D721Med (cell line): ENCODE measurements around the gene DEPDC1B.

Experiments used
- DNase-seq: peaks from one replicate; pipeline ENCODE4 v3.0.0; 2011; ENCODE audit warnings: low spot score; ENCODE audit not compliant: insufficient read length
- FAIRE-seq: peaks from 2 replicates; lab custom pipeline; 2011; peaks lifted over from hg19 to GRCh38; lab: Jason Lieb, UNC
- TF ChIP-seq, protein P1 (sequence below): IDR thresholded peaks from 2 replicates; pipeline ENCODE4 v1.5.1; 2012; ENCODE audit warnings: mild to moderate bottlenecking, control low read depth; ENCODE audit not compliant: insufficient read depth; ENCODE audit errors: missing control alignments

Gene DEPDC1B

GRCh38 chr5:60551829-60552228 is 148.1 kb downstream of the DEPDC1B start:
- TF ChIP-seq, protein P1, sequence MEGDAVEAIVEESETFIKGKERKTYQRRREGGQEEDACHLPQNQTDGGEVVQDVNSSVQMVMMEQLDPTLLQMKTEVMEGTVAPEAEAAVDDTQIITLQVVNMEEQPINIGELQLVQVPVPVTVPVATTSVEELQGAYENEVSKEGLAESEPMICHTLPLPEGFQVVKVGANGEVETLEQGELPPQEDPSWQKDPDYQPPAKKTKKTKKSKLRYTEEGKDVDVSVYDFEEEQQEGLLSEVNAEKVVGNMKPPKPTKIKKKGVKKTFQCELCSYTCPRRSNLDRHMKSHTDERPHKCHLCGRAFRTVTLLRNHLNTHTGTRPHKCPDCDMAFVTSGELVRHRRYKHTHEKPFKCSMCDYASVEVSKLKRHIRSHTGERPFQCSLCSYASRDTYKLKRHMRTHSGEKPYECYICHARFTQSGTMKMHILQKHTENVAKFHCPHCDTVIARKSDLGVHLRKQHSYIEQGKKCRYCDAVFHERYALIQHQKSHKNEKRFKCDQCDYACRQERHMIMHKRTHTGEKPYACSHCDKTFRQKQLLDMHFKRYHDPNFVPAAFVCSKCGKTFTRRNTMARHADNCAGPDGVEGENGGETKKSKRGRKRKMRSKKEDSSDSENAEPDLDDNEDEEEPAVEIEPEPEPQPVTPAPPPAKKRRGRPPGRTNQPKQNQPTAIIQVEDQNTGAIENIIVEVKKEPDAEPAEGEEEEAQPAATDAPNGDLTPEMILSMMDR, result no peak
- DNase-seq, result no peak
- FAIRE-seq, result no peak

DNA sequence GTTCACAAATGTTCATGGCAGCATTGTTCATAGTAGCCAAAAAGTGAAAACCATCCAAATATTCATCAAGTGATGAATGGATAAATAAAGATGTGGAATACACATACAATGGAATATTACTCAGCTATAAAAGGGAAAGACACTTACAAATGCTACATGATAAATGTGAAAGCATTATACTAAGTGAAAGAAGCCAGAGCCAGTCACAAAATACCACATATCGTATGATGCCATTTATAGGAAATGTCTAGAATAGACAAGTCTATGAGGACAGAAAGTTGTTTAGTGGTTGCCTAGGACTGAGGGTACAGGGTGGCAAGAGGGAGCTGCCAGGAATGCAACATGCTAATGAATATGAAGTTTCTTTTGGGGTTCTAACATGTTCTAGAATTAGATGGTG is 148.7 kb downstream of the DEPDC1B start:
- TF ChIP-seq, protein P1, result no peak
- FAIRE-seq, result no peak
- no peak for DNase-seq

- DNase-seq (no peak), FAIRE-seq (no peak)
- TF ChIP-seq, protein P1, result no peak
These were observed 149.7 kb downstream of the DEPDC1B start for GRCh38 chr5:60550311-60550710.

GRCh38 chr5:60549841-60550240 is 150.1 kb downstream of the DEPDC1B start:
- FAIRE-seq (no peak), DNase-seq (no peak)
- TF ChIP-seq, protein P1, result no peak
